Endothelial cell of umbilical vein (primary cell): ENCODE results near the gene MYMK. TPM values are rescaled to one million over a fixed set of nuclear protein-coding genes. Genes with fewer than 3 reads are reported as not detected.

Experiments
- BruUV-seq: library from RNA; stranded (reverse); fragments of 400-500 nt; replicated peaks from 2 replicates; lab custom pipeline; 2021; lab: Mats Ljungman, UMichigan
- CTCF ChIA-PET: fragments of 300-600, 350-600 bp; sonication (Branson Sonifier 250); formaldehyde crosslinking; loops from one replicate; lab custom pipeline; 2021; ENCODE audit warnings: antibody characterized with exemption, inconsistent platforms; lab: Charles Lee
- POLR2A ChIA-PET: fragments of 300-600, 350-600 bp; sonication (Branson Sonifier 250); formaldehyde crosslinking; loops from one replicate; lab custom pipeline; 2021; ENCODE audit warnings: antibody characterized with exemption, inconsistent platforms; lab: Charles Lee
- DNase-seq: peaks from one replicate; pipeline ENCODE4 v3.0.0-alpha.2; 2011; ENCODE audit warnings: low read depth, low spot score
- FAIRE-seq: peaks from 2 replicates; lab custom pipeline; 2011; peaks lifted over from hg19 to GRCh38; lab: Jason Lieb, UNC
- H2AFZ ChIP-seq: 2 replicates; pipeline ENCODE4 v1.6.0; 2012; ENCODE audit warnings: low read depth, low read length, control low read depth, inconsistent platforms
- H3K27ac ChIP-seq: 2 replicates; pipeline ENCODE4 v1.5.1; 2011; ENCODE audit warnings: low read depth, mild to moderate bottlenecking, control low read depth, low read length, moderate library complexity; ENCODE audit not compliant: insufficient read depth
- H3K27me3 ChIP-seq, 2 experiments: 2 replicates each; pipeline versions ENCODE4 v1.6.0 to v1.6.1; 2011; ENCODE audit warnings: low read length in 2 of 2, mixed read lengths in 1 of 2; ENCODE audit not compliant: control insufficient read depth in 2 of 2, insufficient read depth in 2 of 2
- H3K36me3 ChIP-seq, 2 experiments: 2 replicates in 1 of 2; 3 replicates in 1 of 2; pipeline ENCODE4 v1.5.1; 2011; ENCODE audit warnings: low read length in 2 of 2, mild to moderate bottlenecking in 1 of 2, moderate library complexity in 1 of 2; ENCODE audit not compliant: control insufficient read depth in 2 of 2, insufficient read depth in 2 of 2; ENCODE audit errors: extremely low read depth in 1 of 2
- H3K4me1 ChIP-seq: 3 replicates; pipeline ENCODE4 v1.5.1; 2011; ENCODE audit warnings: mild to moderate bottlenecking, low read length; ENCODE audit not compliant: control insufficient read depth, insufficient read depth; ENCODE audit errors: extremely low read depth
- H3K4me2 ChIP-seq: 2 replicates; pipeline ENCODE4 v1.6.1; 2011; ENCODE audit warnings: low read length, control low read depth, mixed read lengths; ENCODE audit not compliant: insufficient read depth
- H3K4me3 ChIP-seq, 3 experiments: fragments of 200-600 bp in 1 of 3; sonication (generic), shearing (Covaris generic) in 1 of 3; replicated peaks in 1 of 3; 2 replicates each; pipeline ENCODE4 v1.5.1; 2011 to 2016; ENCODE audit warnings: control low read depth in 3 of 3, low read length in 3 of 3, mild to moderate bottlenecking in 2 of 3, inconsistent platforms in 1 of 3, low read depth in 1 of 3, moderate library complexity in 1 of 3; ENCODE audit not compliant: insufficient read depth in 1 of 3
- H3K79me2 ChIP-seq: 2 replicates; pipeline ENCODE4 v1.6.0; 2012; ENCODE audit warnings: low read length, inconsistent platforms; ENCODE audit not compliant: control insufficient read depth, insufficient read depth
- H3K9ac ChIP-seq: replicated peaks from 2 replicates; pipeline ENCODE3; 2011; ENCODE audit warnings: low read length, control low read depth; ENCODE audit not compliant: insufficient read depth; ENCODE audit errors: extremely low read depth
- H3K9me1 ChIP-seq: replicated peaks from 3 replicates; pipeline ENCODE4 v1.6.0; 2011; ENCODE audit warnings: mild to moderate bottlenecking, low read length; ENCODE audit not compliant: control insufficient read depth, insufficient read depth; ENCODE audit errors: extremely low read depth
- H3K9me3 ChIP-seq: replicated peaks from 2 replicates; pipeline ENCODE4 v1.5.1; 2012; ENCODE audit warnings: low read length, inconsistent platforms; ENCODE audit not compliant: control insufficient read depth, insufficient read depth
- H4K20me1 ChIP-seq: replicated peaks from 2 replicates; pipeline ENCODE3; 2011; ENCODE audit warnings: mild to moderate bottlenecking, low read length; ENCODE audit not compliant: control insufficient read depth, insufficient read depth; ENCODE audit errors: extremely low read depth
- EZH2 ChIP-seq: IDR thresholded peaks from 2 replicates; pipeline ENCODE4 v1.6.1; 2012; ENCODE audit warnings: borderline replicate concordance, low read depth, mild to moderate bottlenecking, moderate library complexity, low read length, inconsistent platforms; ENCODE audit not compliant: severe bottlenecking
- FOS ChIP-seq: IDR thresholded peaks from 2 replicates; pipeline ENCODE4 v1.6.1; 2011; ENCODE audit warnings: mild to moderate bottlenecking, low read length, moderate library complexity, borderline replicate concordance; ENCODE audit not compliant: insufficient read depth
- GATA2 ChIP-seq: IDR thresholded peaks from 2 replicates; pipeline ENCODE4 v1.7.0; 2011; ENCODE audit warnings: low read depth, mild to moderate bottlenecking, moderate library complexity, mixed read lengths, low read length; ENCODE audit not compliant: insufficient read length, insufficient read depth
- JUN ChIP-seq: IDR thresholded peaks from 2 replicates; pipeline ENCODE4 v1.6.1; 2011; ENCODE audit warnings: borderline replicate concordance, low read depth; ENCODE audit not compliant: insufficient read length, insufficient read depth
- MYC ChIP-seq: IDR thresholded peaks from one replicate; pipeline ENCODE4 v1.6.1; 2011; ENCODE audit warnings: mild to moderate bottlenecking, low read depth, low read length
- POLR2A ChIP-seq: IDR thresholded peaks from 2 replicates; pipeline ENCODE4 v1.6.1; 2012; ENCODE audit warnings: low read depth, mild to moderate bottlenecking, control low read depth, low read length
- POLR2AphosphoS5 ChIP-seq: IDR thresholded peaks from 2 replicates; pipeline ENCODE4 v1.6.1; 2012; ENCODE audit warnings: low read depth, mild to moderate bottlenecking, control low read depth, low read length, moderate library complexity; ENCODE audit not compliant: insufficient read depth
- dilution Hi-C: fragments of 300-500 bp; cut with MboI; formaldehyde crosslinking; loops from one replicate; pipeline ENCODE4 v1.15.0; 2019; ENCODE audit warnings: low sequenced_read_pairs; ENCODE audit not compliant: extremely low pct_ligation_motif_present
- intact Hi-C: fragments of 100-400 bp; cut with micrococcal nuclease; formaldehyde crosslinking; loops from one replicate; pipeline ENCODE4 v1.10.0; 2022
- polyA plus RNA-seq, 4 experiments: library from polyadenylated mRNA; depleted of rRNA in 3 of 4; stranded (reverse) in 3 of 4; unstranded in 1 of 4; fragments of >200 nt; gene quantifications; 2 replicates each; pipeline versions ENCODE4 v1.2.1 to v1.2.3, GENCODE V29; 2011 to 2012; ENCODE audit warnings: missing spikeins in 1 of 4
- total RNA-seq: library from RNA; stranded (reverse); gene quantifications from 2 replicates; pipeline ENCODE4 v1.2.3, GENCODE V29; 2021
- TF ChIP-seq, protein P1 (sequence below): IDR thresholded peaks from 2 replicates; pipeline ENCODE4 v1.6.1; 2011; ENCODE audit not compliant: insufficient read depth, insufficient read length
- TF ChIP-seq, protein P2 (sequence below), 2 donors: IDR thresholded peaks; 1 replicate in 1 of 2; 2 replicates in 1 of 2; pipeline ENCODE4 v1.5.1; 2011; ENCODE audit warnings: low read length in 2 of 2, mild to moderate bottlenecking in 2 of 2, moderate library complexity in 2 of 2, control low read depth in 1 of 2, inconsistent platforms in 1 of 2, low read depth in 1 of 2; ENCODE audit not compliant: insufficient read depth in 1 of 2; ENCODE audit errors: extremely low read depth in 1 of 2

Gene MYMK
- total and polyA plus RNA-seq, 2 donors (not counting 3 experiments of a cell fraction or from before 2014, with no cell fraction given): not detected

DNA sequence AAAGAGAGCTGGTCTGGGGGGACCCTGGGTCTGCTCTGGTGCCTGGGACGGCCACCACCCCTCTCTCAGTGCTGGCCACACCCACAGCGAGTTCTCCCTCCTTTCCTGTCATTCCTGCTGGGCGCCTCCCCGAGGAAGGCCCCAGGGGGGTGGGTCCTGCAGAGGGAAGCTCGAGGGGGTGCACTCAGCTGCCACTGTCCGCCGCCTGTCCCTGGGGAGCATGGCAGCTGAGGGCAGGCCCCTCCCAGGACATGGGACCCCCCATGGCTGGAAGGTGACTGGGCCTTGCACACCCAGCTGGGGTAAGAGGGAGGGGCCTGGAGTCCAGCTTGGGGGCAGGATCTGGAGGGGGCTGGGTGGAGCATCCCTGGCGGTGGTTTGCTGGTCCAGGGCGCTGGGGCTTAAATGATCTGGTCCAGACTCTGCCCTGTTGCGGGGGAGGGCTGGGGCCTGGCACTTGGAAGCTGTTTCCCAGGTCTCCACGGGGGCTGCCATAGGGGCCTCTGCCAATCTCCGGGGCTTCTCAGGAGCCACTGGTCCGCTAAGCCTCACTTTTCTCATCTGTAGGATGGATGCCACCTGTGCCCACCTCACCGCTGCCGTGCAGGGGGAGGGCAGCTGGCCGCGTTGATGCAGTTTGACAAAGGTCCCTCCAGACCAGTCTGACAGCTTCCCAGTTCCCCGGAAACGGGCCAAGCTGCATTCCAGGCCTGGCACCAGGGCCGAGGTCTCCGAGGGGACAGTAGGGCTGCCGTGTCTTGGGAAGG is 39.9 kb downstream of the MYMK start:
- Histone ChIP-seq H4K20me1 (no peaks in the 10 kb centered on the region), H3K4me1 (no peaks in the 10 kb centered on the region), H3K27me3 (no peaks in the 10 kb centered on the region), H3K4me3 (no peak overlapping the region), H3K9me1 (no peaks in the 10 kb centered on the region), H3K79me2 (no peaks in the 10 kb centered on the region), H3K9ac (no peak overlapping the region), H2AFZ (no peak overlapping the region), H3K36me3 (no peaks in the 10 kb centered on the region), H3K27ac (no peak overlapping the region), H3K9me3 (no peaks in the 10 kb centered on the region), H3K4me2 (no peak overlapping the region)
- dilution Hi-C loops: no loop called here
- intact Hi-C loops: no loop called here
- ChIA-PET POLR2A (no interaction called here), CTCF (interaction anchor here (1.4 to 7.3 kb wide), 6 partner anchors 128 to 463 kb away, joined by 3 to 142 read pairs (median 5); no protein-coding TSS in a partner anchor)
- BruUV-seq: no TSS peak
- TF ChIP-seq, protein P1, sequence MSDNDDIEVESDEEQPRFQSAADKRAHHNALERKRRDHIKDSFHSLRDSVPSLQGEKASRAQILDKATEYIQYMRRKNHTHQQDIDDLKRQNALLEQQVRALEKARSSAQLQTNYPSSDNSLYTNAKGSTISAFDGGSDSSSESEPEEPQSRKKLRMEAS: no peak
- TF ChIP-seq JUN (no peak), FOS (no peak), EZH2 (no peak), MYC (no peak), POLR2AphosphoS5 (no peak)
- DNase-seq (no peak), FAIRE-seq (no peak)

DNA sequence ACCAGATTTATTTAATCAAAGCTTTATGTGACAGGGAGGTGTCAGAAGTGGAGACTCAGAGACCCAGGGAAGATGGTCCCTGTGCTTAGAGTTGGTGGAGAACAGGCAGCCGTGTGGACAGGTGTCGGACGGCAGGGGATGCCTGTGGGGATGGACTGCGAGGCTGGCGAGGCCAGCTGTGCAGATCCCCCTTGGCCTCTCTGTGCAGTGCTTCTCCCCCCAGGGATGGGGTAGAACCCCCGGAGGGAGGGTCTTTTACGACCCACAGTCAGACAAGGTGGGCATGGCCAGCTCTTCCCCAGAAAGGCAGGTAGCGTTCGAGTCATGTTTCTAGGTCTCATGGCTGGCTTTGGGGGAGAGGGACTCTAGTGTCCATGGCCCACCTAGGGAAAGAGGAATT is 41.1 kb downstream of the MYMK start:
- Histone ChIP-seq H2AFZ (no peak overlapping the region), H3K27ac (no peak overlapping the region), H3K4me1 (no peaks in the 10 kb centered on the region), H3K27me3 (no peaks in the 10 kb centered on the region), H3K9ac (no peak overlapping the region), H3K4me3 (no peak overlapping the region), H3K79me2 (no peaks in the 10 kb centered on the region), H3K9me3 (no peaks in the 10 kb centered on the region), H3K9me1 (no peaks in the 10 kb centered on the region), H3K36me3 (no peaks in the 10 kb centered on the region), H3K4me2 (no peak overlapping the region), H4K20me1 (no peaks in the 10 kb centered on the region)
- dilution Hi-C loops (no loop called here), intact Hi-C loops (no loop called here)
- no peak for DNase-seq
- POLR2A ChIA-PET: no interaction called here
- TF ChIP-seq JUN (no peak), EZH2 (no peak), POLR2A (no peak), GATA2 (no peak), POLR2AphosphoS5 (no peak), MYC (no peak), FOS (no peak)
- TF ChIP-seq, protein P2, sequence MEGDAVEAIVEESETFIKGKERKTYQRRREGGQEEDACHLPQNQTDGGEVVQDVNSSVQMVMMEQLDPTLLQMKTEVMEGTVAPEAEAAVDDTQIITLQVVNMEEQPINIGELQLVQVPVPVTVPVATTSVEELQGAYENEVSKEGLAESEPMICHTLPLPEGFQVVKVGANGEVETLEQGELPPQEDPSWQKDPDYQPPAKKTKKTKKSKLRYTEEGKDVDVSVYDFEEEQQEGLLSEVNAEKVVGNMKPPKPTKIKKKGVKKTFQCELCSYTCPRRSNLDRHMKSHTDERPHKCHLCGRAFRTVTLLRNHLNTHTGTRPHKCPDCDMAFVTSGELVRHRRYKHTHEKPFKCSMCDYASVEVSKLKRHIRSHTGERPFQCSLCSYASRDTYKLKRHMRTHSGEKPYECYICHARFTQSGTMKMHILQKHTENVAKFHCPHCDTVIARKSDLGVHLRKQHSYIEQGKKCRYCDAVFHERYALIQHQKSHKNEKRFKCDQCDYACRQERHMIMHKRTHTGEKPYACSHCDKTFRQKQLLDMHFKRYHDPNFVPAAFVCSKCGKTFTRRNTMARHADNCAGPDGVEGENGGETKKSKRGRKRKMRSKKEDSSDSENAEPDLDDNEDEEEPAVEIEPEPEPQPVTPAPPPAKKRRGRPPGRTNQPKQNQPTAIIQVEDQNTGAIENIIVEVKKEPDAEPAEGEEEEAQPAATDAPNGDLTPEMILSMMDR (IDR thresholded peaks at IDR 0.05; ENCODE audit: extremely low read depth in 1 of 2, insufficient read depth in 1 of 2, low read depth in 1 of 2, low read length in 2 of 2): no peak
- TF ChIP-seq, protein P1: no peak
- no peak for FAIRE-seq
- BruUV-seq: no TSS peak
- CTCF ChIA-PET: interaction anchor here (1.1 to 7.3 kb wide), 2 partner anchors 154 to 297 kb away, joined by 3 to 142 read pairs; no protein-coding TSS in a partner anchor
